ENCODE data around the gene PBX1. TPM values are rescaled to one million over a fixed set of nuclear protein-coding genes. Genes with fewer than 3 reads are reported as not detected.

The PBX1 gene
- total and polyA plus RNA-seq, 4 donors = 14.0 to 125 (median 40.0) TPM

GRCh38 chr1:164733070-164733469 lies 174.1 kb downstream of the PBX1 start:
- WGBS, 2 donors = 69 to 75% methylated on average over 3 of the region's 3 CpGs
- DNase-seq (no peak), ATAC-seq (ENCODE audit: low FRiP score) (no peak)
- Histone ChIP-seq H3K9me3 (ENCODE audit: control insufficient read depth, low read length) (no peaks in the 10 kb centered on the region), H3K27ac (ENCODE audit: low read depth in 1 of 2, low read length in 2 of 2) (no peak overlapping the region), H3K4me3 (ENCODE audit: low read length in 2 of 2) (no peak overlapping the region), H3K4me1 (ENCODE audit: control insufficient read depth in 1 of 2, insufficient read depth in 2 of 2, low read length in 2 of 2) (peaks cover 0 to 2% of the 10 kb centered on the region in 2 donors), H3K27me3 (ENCODE audit: control insufficient read depth in 1 of 2, insufficient read depth in 2 of 2, low read length in 1 of 2) (no peaks in the 10 kb centered on the region), H3K36me3 (ENCODE audit: control insufficient read depth in 1 of 2, insufficient read depth in 2 of 2, low read length in 1 of 2) (no peaks in the 10 kb centered on the region)
- intact Hi-C loops (cut with DNase I) = no loop called here

DNA sequence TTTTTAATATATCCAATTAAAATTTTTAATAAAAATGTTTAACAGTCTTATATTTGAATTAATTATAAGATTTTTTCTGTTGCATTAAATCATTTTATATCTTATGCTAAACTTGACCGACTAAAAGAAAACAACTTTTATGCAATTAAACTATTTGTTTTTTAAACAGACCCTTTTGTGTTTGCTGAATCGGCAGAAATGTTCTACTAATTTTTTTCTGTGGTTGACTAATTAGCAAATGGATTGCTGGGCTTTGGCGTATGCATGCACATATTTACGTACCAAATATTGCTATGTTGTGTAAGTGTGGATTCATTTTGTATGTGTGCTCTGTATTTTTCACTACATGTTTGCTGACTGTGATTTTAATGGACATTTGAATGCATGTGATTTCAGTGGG lies 174.8 kb downstream of the PBX1 start:
- no peak overlapping the region for H3K27ac ChIP-seq (ENCODE audit: low read depth in 1 of 2, low read length in 2 of 2)
- 96 to 99% methylated on average over 4 of the region's 4 CpGs for WGBS, 2 donors
- intact Hi-C loops (cut with DNase I) = no loop called here
- H3K27me3 ChIP-seq (ENCODE audit: control insufficient read depth in 1 of 2, insufficient read depth in 2 of 2, low read length in 1 of 2) = no peaks in the 10 kb centered on the region
- DNase-seq = no peak
- H3K4me3 ChIP-seq (ENCODE audit: low read length in 2 of 2) = no peak overlapping the region
- no peak for ATAC-seq (ENCODE audit: low FRiP score)
- no peaks in the 10 kb centered on the region for H3K36me3 ChIP-seq (ENCODE audit: control insufficient read depth in 1 of 2, insufficient read depth in 2 of 2, low read length in 1 of 2)
- no peaks in the 10 kb centered on the region for H3K9me3 ChIP-seq (ENCODE audit: control insufficient read depth, low read length)
- H3K4me1 ChIP-seq (ENCODE audit: control insufficient read depth in 1 of 2, insufficient read depth in 2 of 2, low read length in 2 of 2) = peaks cover 0 to 2% of the 10 kb centered on the region in 2 donors

DNA sequence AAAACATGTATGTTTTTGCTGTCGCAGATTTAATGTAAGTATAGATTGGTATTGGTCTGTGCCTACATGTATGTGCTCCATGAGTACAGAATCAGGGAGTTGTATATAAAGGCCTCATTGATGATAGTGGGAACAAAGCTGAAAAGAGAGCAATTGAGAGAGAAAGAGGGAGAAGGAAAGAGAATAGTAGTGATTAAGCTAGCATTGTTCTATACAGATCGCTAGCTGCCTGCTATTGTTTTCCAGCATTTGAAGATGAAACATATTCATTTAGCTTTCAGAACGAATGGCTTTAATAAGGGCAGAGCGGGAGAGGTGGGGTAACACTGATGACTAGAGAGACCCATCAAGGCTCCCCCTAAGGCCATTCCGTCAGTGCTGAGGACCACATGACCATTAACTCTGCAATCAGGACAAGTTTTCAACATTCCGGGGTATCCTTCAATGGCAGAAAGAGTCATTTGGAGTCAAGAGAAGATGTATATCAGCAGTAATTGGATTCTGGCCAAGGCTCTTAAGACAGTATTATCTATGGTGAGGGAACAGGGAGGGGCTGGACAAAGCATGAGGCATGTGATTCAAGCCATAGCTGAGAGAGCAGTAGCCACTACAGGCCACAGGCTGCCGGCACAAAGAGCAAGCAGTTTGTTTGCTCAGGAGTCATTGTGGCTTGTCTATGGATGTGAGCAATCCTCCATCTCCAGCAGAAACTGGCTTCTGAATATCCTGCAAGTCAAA lies 176.5 kb downstream of the PBX1 start:
- DNase-seq = no peak
- Histone ChIP-seq H3K4me1 (ENCODE audit: control insufficient read depth in 1 of 2, insufficient read depth in 2 of 2, low read length in 2 of 2) (peaks cover 0 to 2% of the 10 kb centered on the region in 2 donors), H3K27ac (ENCODE audit: low read depth in 1 of 2, low read length in 2 of 2) (no peak overlapping the region), H3K27me3 (ENCODE audit: control insufficient read depth in 1 of 2, insufficient read depth in 2 of 2, low read length in 1 of 2) (no peaks in the 10 kb centered on the region), H3K4me3 (ENCODE audit: low read length in 2 of 2) (no peak overlapping the region), H3K9me3 (ENCODE audit: control insufficient read depth, low read length) (no peaks in the 10 kb centered on the region), H3K36me3 (ENCODE audit: control insufficient read depth in 1 of 2, insufficient read depth in 2 of 2, low read length in 1 of 2) (no peaks in the 10 kb centered on the region)
- 95 to 97% methylated on average over 7 of the region's 7 CpGs for WGBS, 2 donors
- peak; percentile 26 for ATAC-seq (ENCODE audit: low FRiP score)
- intact Hi-C loops (cut with DNase I) = no loop called here

DNA sequence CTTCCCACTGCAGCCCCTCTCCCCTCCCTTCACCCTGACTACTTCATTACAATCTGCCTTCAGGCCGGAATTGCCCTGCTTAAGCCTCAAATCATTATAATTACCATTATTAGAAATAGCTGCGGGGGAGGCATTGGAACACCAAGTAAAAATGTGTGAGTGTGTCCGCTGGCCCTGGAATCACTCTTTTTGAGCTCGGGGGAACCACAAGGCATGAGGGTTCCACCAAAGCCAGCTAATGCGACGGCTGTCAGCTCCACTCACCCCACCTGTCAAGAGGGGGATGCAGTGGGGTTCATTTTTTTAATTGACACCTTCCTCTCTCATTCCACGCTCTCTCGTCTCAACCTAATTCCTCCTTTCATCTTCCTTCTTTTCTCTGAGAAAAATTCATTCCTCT lies 177.2 kb downstream of the PBX1 start:
- WGBS, 2 donors = 98% methylated on average over 8 of the region's 8 CpGs
- Histone ChIP-seq H3K9me3 (ENCODE audit: control insufficient read depth, low read length) (no peaks in the 10 kb centered on the region), H3K27me3 (ENCODE audit: control insufficient read depth in 1 of 2, insufficient read depth in 2 of 2, low read length in 1 of 2) (no peaks in the 10 kb centered on the region), H3K4me1 (ENCODE audit: control insufficient read depth in 1 of 2, insufficient read depth in 2 of 2, low read length in 2 of 2) (peaks cover 0 to 2% of the 10 kb centered on the region in 2 donors), H3K36me3 (ENCODE audit: control insufficient read depth in 1 of 2, insufficient read depth in 2 of 2, low read length in 1 of 2) (no peaks in the 10 kb centered on the region), H3K4me3 (ENCODE audit: low read length in 2 of 2) (no peak overlapping the region), H3K27ac (ENCODE audit: low read depth in 1 of 2, low read length in 2 of 2) (no peak overlapping the region)
- DNase-seq = no peak
- ATAC-seq (ENCODE audit: low FRiP score) = no peak
- intact Hi-C loops (cut with DNase I) = no loop called here

DNA sequence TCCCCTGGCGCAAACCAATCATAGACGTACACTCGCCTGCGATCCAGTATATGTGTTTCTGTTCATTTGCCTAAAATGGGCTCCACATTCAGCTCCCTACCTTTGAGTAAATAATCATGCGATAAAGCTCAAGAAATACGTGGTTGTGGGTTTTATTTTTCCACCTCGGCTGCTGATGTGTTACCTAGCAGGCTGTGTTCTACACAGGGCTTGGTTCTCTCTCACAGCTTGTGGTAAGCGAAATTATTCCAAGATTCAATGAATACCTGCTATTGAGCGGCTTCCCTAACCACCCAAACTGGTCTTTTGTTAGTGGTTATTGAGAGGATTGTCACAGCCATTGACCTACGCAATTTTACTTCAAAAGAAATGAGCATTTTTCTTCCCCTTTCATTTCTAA lies 180.2 kb downstream of the PBX1 start:
- H3K4me3 ChIP-seq (ENCODE audit: low read length in 2 of 2) = no peak overlapping the region
- H3K9me3 ChIP-seq (ENCODE audit: control insufficient read depth, low read length) = no peaks in the 10 kb centered on the region
- H3K27me3 ChIP-seq (ENCODE audit: control insufficient read depth in 1 of 2, insufficient read depth in 2 of 2, low read length in 1 of 2) = no peaks in the 10 kb centered on the region
- peaks cover 0 to 2% of the 10 kb centered on the region in 2 donors for H3K4me1 ChIP-seq (ENCODE audit: control insufficient read depth in 1 of 2, insufficient read depth in 2 of 2, low read length in 2 of 2)
- H3K27ac ChIP-seq (ENCODE audit: low read depth in 1 of 2, low read length in 2 of 2) = no peak overlapping the region
- no peaks in the 10 kb centered on the region for H3K36me3 ChIP-seq (ENCODE audit: control insufficient read depth in 1 of 2, insufficient read depth in 2 of 2, low read length in 1 of 2)
- WGBS, 2 donors = 94 to 95% methylated on average over 10 of the region's 10 CpGs
- DNase-seq (no peak), ATAC-seq (ENCODE audit: low FRiP score) (no peak)
- intact Hi-C loops (cut with DNase I) = no loop called here

DNA sequence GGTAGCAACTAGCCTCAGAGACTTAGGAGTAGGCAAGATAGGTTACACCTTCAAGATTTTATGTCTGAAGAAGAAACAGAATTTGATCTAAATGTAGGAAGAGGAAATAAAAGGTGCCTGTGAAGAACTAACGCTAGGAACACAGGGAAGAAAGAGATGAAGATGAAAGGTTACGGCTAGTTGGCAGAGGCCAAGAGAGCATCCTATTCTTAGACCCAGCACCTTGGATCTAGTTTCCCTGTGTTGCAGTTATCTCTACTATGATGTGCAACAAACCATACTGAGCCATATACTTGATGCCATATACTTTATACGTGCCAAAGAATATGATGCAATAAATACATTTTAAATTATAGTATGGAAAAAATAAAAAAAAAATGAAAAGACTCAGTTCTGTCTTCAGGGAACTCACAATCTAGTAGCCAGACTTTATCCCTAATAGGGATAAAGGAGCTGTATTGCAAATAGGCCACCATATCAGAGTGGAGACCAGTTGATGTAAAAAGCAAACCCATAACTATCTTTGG lies 181.1 kb downstream of the PBX1 start:
- peaks cover 0 to 2% of the 10 kb centered on the region in 2 donors for H3K4me1 ChIP-seq (ENCODE audit: control insufficient read depth in 1 of 2, insufficient read depth in 2 of 2, low read length in 2 of 2)
- 93% methylated on average over 3 of the region's 3 CpGs for WGBS, 2 donors
- no peak overlapping the region for H3K4me3 ChIP-seq (ENCODE audit: low read length in 2 of 2)
- no peak for DNase-seq
- no peaks in the 10 kb centered on the region for H3K27me3 ChIP-seq (ENCODE audit: control insufficient read depth in 1 of 2, insufficient read depth in 2 of 2, low read length in 1 of 2)
- intact Hi-C loops (cut with DNase I) = no loop called here
- no peak for ATAC-seq (ENCODE audit: low FRiP score)
- no peak overlapping the region for H3K27ac ChIP-seq (ENCODE audit: low read depth in 1 of 2, low read length in 2 of 2)
- no peaks in the 10 kb centered on the region for H3K9me3 ChIP-seq (ENCODE audit: control insufficient read depth, low read length)
- no peaks in the 10 kb centered on the region for H3K36me3 ChIP-seq (ENCODE audit: control insufficient read depth in 1 of 2, insufficient read depth in 2 of 2, low read length in 1 of 2)

DNA sequence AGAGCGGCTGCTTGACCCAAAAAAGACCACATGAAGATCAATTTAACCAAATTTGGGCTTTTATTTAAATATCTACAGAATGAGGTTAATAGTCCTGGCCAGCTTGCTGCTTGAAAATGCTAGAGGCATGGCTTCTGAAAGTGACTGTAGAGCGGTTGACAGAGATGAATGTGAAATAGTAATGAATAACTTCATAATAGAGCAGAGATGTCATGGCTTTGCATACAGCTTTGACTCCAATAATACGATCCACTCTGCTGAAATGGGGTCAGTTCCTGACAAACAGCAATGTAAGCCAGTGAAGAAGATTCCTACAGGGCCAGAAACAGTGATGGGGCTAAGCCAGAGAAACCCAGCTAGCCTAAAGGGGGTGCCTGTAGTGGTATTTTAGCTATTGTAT lies 183.8 kb downstream of the PBX1 start:
- intact Hi-C loops (cut with DNase I) = no loop called here
- 92 to 94% methylated on average over 3 of the region's 3 CpGs for WGBS, 2 donors
- no peak for DNase-seq
- Histone ChIP-seq H3K9me3 (ENCODE audit: control insufficient read depth, low read length) (no peaks in the 10 kb centered on the region), H3K27me3 (ENCODE audit: control insufficient read depth in 1 of 2, insufficient read depth in 2 of 2, low read length in 1 of 2) (no peaks in the 10 kb centered on the region), H3K4me1 (ENCODE audit: control insufficient read depth in 1 of 2, insufficient read depth in 2 of 2, low read length in 2 of 2) (peaks cover 0 to 5% of the 10 kb centered on the region in 2 donors), H3K27ac (ENCODE audit: low read depth in 1 of 2, low read length in 2 of 2) (no peak overlapping the region), H3K36me3 (ENCODE audit: control insufficient read depth in 1 of 2, insufficient read depth in 2 of 2, low read length in 1 of 2) (no peaks in the 10 kb centered on the region), H3K4me3 (ENCODE audit: low read length in 2 of 2) (no peak overlapping the region)
- ATAC-seq (ENCODE audit: low FRiP score) = no peak

GRCh38 chr1:164743976-164744375 lies 185.0 kb downstream of the PBX1 start:
- H3K27me3 ChIP-seq (ENCODE audit: control insufficient read depth in 1 of 2, insufficient read depth in 2 of 2, low read length in 1 of 2) = no peaks in the 10 kb centered on the region
- DNase-seq = no peak
- ATAC-seq (ENCODE audit: low FRiP score) = no peak
- H3K27ac ChIP-seq (ENCODE audit: low read depth in 1 of 2, low read length in 2 of 2) = no peak overlapping the region
- H3K4me1 ChIP-seq (ENCODE audit: control insufficient read depth in 1 of 2, insufficient read depth in 2 of 2, low read length in 2 of 2) = peaks cover 0 to 9% of the 10 kb centered on the region in 2 donors
- no peaks in the 10 kb centered on the region for H3K9me3 ChIP-seq (ENCODE audit: control insufficient read depth, low read length)
- WGBS, 2 donors = 94 to 97% methylated on average over 2 of the region's 2 CpGs
- no peak overlapping the region for H3K4me3 ChIP-seq (ENCODE audit: low read length in 2 of 2)
- intact Hi-C loops (cut with DNase I) = no loop called here
- no peaks in the 10 kb centered on the region for H3K36me3 ChIP-seq (ENCODE audit: control insufficient read depth in 1 of 2, insufficient read depth in 2 of 2, low read length in 1 of 2)

GRCh38 chr1:164745736-164746135 lies 186.8 kb downstream of the PBX1 start:
- H3K4me3 ChIP-seq (ENCODE audit: low read length in 2 of 2) = no peak overlapping the region
- intact Hi-C loops (cut with DNase I) = no loop called here
- 96% methylated on average over 5 of the region's 5 CpGs for WGBS, 2 donors
- ATAC-seq (ENCODE audit: low FRiP score) = no peak
- no peaks in the 10 kb centered on the region for H3K9me3 ChIP-seq (ENCODE audit: control insufficient read depth, low read length)
- H3K27me3 ChIP-seq (ENCODE audit: control insufficient read depth in 1 of 2, insufficient read depth in 2 of 2, low read length in 1 of 2) = no peaks in the 10 kb centered on the region
- no peak for DNase-seq
- H3K4me1 ChIP-seq (ENCODE audit: control insufficient read depth in 1 of 2, insufficient read depth in 2 of 2, low read length in 2 of 2) = peaks cover 0 to 9% of the 10 kb centered on the region in 2 donors
- no peaks in the 10 kb centered on the region for H3K36me3 ChIP-seq (ENCODE audit: control insufficient read depth in 1 of 2, insufficient read depth in 2 of 2, low read length in 1 of 2)
- H3K27ac ChIP-seq (ENCODE audit: low read depth in 1 of 2, low read length in 2 of 2) = no peak overlapping the region
